Vagina (tissue), 2 donors: Measurements from ENCODE around the gene NOL4L. TPM values are rescaled to one million over a fixed set of nuclear protein-coding genes. Genes with fewer than 3 reads are reported as not detected.

Experiments
- DNase-seq, 2 donors: peaks; one replicate each; pipeline ENCODE4 v3.0.0-alpha.2; 2017; ENCODE audit errors: extremely low spot score in 2 of 2
- H3K27ac ChIP-seq: fragments of 200-600 bp; sonication (generic); one replicate; pipeline ENCODE4 v1.5.1; 2019
- H3K27me3 ChIP-seq: fragments of 200-600 bp; sonication (generic); one replicate; pipeline ENCODE4 v1.5.1; 2019
- H3K36me3 ChIP-seq, 2 donors: fragments of 200-600 bp; sonication (generic); one replicate each; pipeline ENCODE4 v1.5.1; 2017 to 2019
- H3K4me1 ChIP-seq: fragments of 200-600 bp; sonication (generic); one replicate; pipeline ENCODE4 v1.5.1; 2019
- H3K4me3 ChIP-seq, 2 donors: fragments of 200-600 bp; sonication (generic); 1 replicate in 1 of 2; 2 replicates in 1 of 2; pipeline ENCODE4 v1.5.1; 2016 to 2019
- H3K9me3 ChIP-seq: fragments of 200-600 bp; sonication (generic); one replicate; pipeline ENCODE4 v1.5.1; 2019
- CTCF ChIP-seq, 3 experiments: fragments of 450-650 bp in 2 of 3; fragments of 200-600 bp in 1 of 3; sonication (generic) in 1 of 3; IDR thresholded peaks; one replicate each; pipeline ENCODE4 v1.5.1; 2017 to 2019; ENCODE audit warnings: antibody characterized with exemption in 3 of 3, mild to moderate bottlenecking in 2 of 3, moderate library complexity in 2 of 3
- POLR2A ChIP-seq, 2 donors: fragments of 450-650 bp; IDR thresholded peaks; one replicate each; pipeline ENCODE4 v1.6.1; 2017; ENCODE audit warnings: antibody characterized with exemption in 2 of 2, mild to moderate bottlenecking in 2 of 2, moderate library complexity in 2 of 2
- POLR2AphosphoS5 ChIP-seq, 2 donors: sonication (generic); formaldehyde crosslinking; IDR thresholded peaks; one replicate each; pipeline ENCODE4 v1.9.0; 2017; ENCODE audit warnings: antibody characterized with exemption in 2 of 2, mild to moderate bottlenecking in 2 of 2, low read depth in 1 of 2; ENCODE audit not compliant: insufficient read depth in 1 of 2
- intact Hi-C: fragments of 100-400 bp; cut with DNase I; formaldehyde crosslinking; loops from one replicate; pipeline ENCODE4 v1.15.1; 2023
- total RNA-seq: library from RNA; depleted of rRNA; stranded (reverse); fragments of >200 nt; gene quantifications from one replicate; pipeline ENCODE4 v1.2.3, GENCODE V29; 2016

NOL4L gene
- total RNA-seq, 1 donor from 2014 or later = 17.9 TPM

- no peaks in the 10 kb centered on the region for H3K4me1 ChIP-seq
- intact Hi-C loops = no loop called here
- no peaks in the 10 kb centered on the region for H3K36me3 ChIP-seq
- no peak for TF ChIP-seq CTCF (IDR thresholded peaks at IDR 0.05)
- TF ChIP-seq POLR2AphosphoS5 (IDR thresholded peaks at IDR 0.05; ENCODE audit: insufficient read depth in 1 of 2, low read depth in 1 of 2) = no peak
- no peak for TF ChIP-seq POLR2A (IDR thresholded peaks at IDR 0.05)
- H3K27ac ChIP-seq = no peak overlapping the region
- DNase-seq = no peak
- H3K9me3 ChIP-seq = no peaks in the 10 kb centered on the region
- H3K4me3 ChIP-seq = no peak overlapping the region
- no peaks in the 10 kb centered on the region for H3K27me3 ChIP-seq
These were observed 30.2 kb downstream of the NOL4L start for GRCh38 chr20:32554965-32555289.

- H3K4me3 ChIP-seq = no peak overlapping the region
- intact Hi-C loops = no loop called here
- no peaks in the 10 kb centered on the region for H3K27me3 ChIP-seq
- TF ChIP-seq POLR2AphosphoS5 (IDR thresholded peaks at IDR 0.05; ENCODE audit: insufficient read depth in 1 of 2, low read depth in 1 of 2) = no peak
- TF ChIP-seq POLR2A (IDR thresholded peaks at IDR 0.05) = no peak
- no peak for TF ChIP-seq CTCF (IDR thresholded peaks at IDR 0.05)
- DNase-seq = no peak
- H3K27ac ChIP-seq = no peak overlapping the region
- H3K9me3 ChIP-seq = no peaks in the 10 kb centered on the region
- H3K4me1 ChIP-seq = no peaks in the 10 kb centered on the region
- no peaks in the 10 kb centered on the region for H3K36me3 ChIP-seq
These were observed 31.5 kb downstream of the NOL4L start for GRCh38 chr20:32553618-32554017.

GRCh38 chr20:32551693-32552092 is 33.4 kb downstream of the NOL4L start:
- Histone ChIP-seq H3K4me3 (no peak overlapping the region), H3K4me1 (no peaks in the 10 kb centered on the region), H3K27ac (no peak overlapping the region), H3K36me3 (no peaks in the 10 kb centered on the region), H3K9me3 (no peaks in the 10 kb centered on the region), H3K27me3 (no peaks in the 10 kb centered on the region)
- TF ChIP-seq POLR2A (IDR thresholded peaks at IDR 0.05) (no peak), CTCF (IDR thresholded peaks at IDR 0.05) (no peak), POLR2AphosphoS5 (IDR thresholded peaks at IDR 0.05; ENCODE audit: insufficient read depth in 1 of 2, low read depth in 1 of 2) (no peak)
- no peak for DNase-seq
- intact Hi-C loops = no loop called here

- Histone ChIP-seq H3K36me3 (no peaks in the 10 kb centered on the region), H3K27ac (no peak overlapping the region), H3K4me1 (no peaks in the 10 kb centered on the region), H3K4me3 (no peak overlapping the region), H3K27me3 (no peaks in the 10 kb centered on the region), H3K9me3 (no peaks in the 10 kb centered on the region)
- DNase-seq = no peak
- TF ChIP-seq POLR2A (IDR thresholded peaks at IDR 0.05) = no peak
- TF ChIP-seq CTCF (IDR thresholded peaks at IDR 0.05) = no peak
- intact Hi-C loops = no loop called here
These were observed 35.3 kb downstream of the NOL4L start for GRCh38 chr20:32549842-32550241.

- Histone ChIP-seq H3K9me3 (no peaks in the 10 kb centered on the region), H3K27ac (no peak overlapping the region), H3K4me3 (no peak overlapping the region), H3K27me3 (no peaks in the 10 kb centered on the region), H3K4me1 (no peaks in the 10 kb centered on the region), H3K36me3 (no peaks in the 10 kb centered on the region)
- DNase-seq = no peak
- intact Hi-C loops = no loop called here
- TF ChIP-seq POLR2A (IDR thresholded peaks at IDR 0.05) (no peak), CTCF (IDR thresholded peaks at IDR 0.05) (no peak), POLR2AphosphoS5 (IDR thresholded peaks at IDR 0.05; ENCODE audit: insufficient read depth in 1 of 2, low read depth in 1 of 2) (no peak)
These were observed 37.4 kb downstream of the NOL4L start for GRCh38 chr20:32547753-32548034.
